ENCODE data around the gene AOPEP.

Gene AOPEP

GRCh38 chr9:94717761-94718160 lies 8.7 kb upstream of the AOPEP start:
- Histone ChIP-seq H3K27me3 (replicated peaks; ENCODE audit: control insufficient read depth, insufficient read depth, low read length) (no peaks in the 10 kb centered on the region; the same call in 1 of the 2 replicates), H3K4me3 (replicated peaks; ENCODE audit: low read depth, low read length) (no peak overlapping the region), H3K36me3 (ENCODE audit: control insufficient read depth, insufficient read depth, low read length) (no peaks in the 10 kb centered on the region)
- DNase-seq (ENCODE audit: extremely low read depth, insufficient read length) = no peak
- TF ChIP-seq CTCF (IDR thresholded peaks at IDR 0.05; ENCODE audit: insufficient read depth, low read length, poor library complexity, severe bottlenecking) = no peak

GRCh38 chr9:94718936-94719335 lies 7.6 kb upstream of the AOPEP start:
- Histone ChIP-seq H3K27me3 (replicated peaks; ENCODE audit: control insufficient read depth, insufficient read depth, low read length) (no peaks in the 10 kb centered on the region), H3K36me3 (ENCODE audit: control insufficient read depth, insufficient read depth, low read length) (no peaks in the 10 kb centered on the region), H3K4me3 (replicated peaks; ENCODE audit: low read depth, low read length) (no peak overlapping the region)
- no peak for DNase-seq (ENCODE audit: extremely low read depth, insufficient read length)
- no peak for TF ChIP-seq CTCF (IDR thresholded peaks at IDR 0.05; ENCODE audit: insufficient read depth, low read length, poor library complexity, severe bottlenecking)

DNA sequence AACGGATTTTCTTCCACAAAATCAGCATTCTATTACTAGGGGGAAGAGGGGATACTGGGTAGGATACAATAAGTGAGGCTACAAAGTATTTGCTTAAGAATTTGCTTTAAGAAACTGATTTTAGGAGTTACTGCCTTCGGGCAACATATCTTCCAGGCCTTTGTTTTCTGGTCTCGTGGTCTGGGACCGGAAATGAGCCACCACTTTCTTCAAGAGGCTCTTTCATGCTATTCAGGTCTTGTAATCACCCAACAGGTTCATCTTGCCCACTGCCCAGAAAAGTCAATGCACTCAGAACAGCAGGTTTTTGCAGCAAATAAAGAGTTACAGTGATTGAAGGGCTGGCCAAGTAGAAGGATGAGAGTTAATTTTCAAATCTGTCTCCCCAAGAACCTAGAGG lies 6.6 kb upstream of the AOPEP start:
- no peaks in the 10 kb centered on the region for H3K36me3 ChIP-seq (ENCODE audit: control insufficient read depth, insufficient read depth, low read length)
- no peaks in the 10 kb centered on the region for H3K27me3 ChIP-seq (replicated peaks; ENCODE audit: control insufficient read depth, insufficient read depth, low read length)
- H3K4me3 ChIP-seq (replicated peaks; ENCODE audit: low read depth, low read length) = no peak overlapping the region
- DNase-seq (ENCODE audit: extremely low read depth, insufficient read length) = no peak
- TF ChIP-seq CTCF (IDR thresholded peaks at IDR 0.05; ENCODE audit: insufficient read depth, low read length, poor library complexity, severe bottlenecking) = no peak

DNA sequence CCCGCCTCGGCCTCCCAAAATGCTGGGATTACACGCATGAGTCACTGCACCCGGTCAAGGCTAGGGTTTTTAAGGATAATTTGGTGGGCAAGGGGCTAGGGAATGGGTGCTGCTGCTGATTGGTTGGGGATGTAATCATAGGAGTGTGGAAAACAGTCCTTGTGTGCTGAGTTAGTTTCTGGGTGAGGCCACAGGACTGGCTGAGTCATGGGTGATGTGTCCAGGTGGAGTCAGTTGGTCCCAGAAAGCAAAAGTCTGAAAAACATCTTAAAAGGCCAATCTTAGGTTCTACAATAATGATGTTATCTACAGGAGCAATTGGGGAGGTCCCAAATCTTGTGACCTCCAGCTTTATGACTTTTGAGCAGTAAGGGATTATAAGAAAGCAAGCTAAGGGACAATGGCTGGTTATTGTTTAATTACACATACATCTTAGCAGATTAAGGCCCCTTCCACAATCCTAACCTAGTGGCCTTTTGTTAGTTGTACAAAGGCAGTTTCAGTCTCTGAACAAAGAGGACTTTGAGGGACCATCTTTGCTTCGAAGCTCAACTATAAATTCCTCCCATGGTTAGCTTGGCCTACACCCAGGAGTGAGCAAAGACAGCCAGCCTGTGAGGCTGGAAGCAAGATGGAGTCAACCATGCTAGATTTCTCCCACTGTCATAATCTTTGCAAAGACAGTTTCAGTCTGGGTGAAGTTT lies 5.5 kb upstream of the AOPEP start:
- H3K4me3 ChIP-seq (replicated peaks; ENCODE audit: low read depth, low read length) = no peak overlapping the region
- no peaks in the 10 kb centered on the region for H3K27me3 ChIP-seq (replicated peaks; ENCODE audit: control insufficient read depth, insufficient read depth, low read length)
- TF ChIP-seq CTCF (IDR thresholded peaks at IDR 0.05; ENCODE audit: insufficient read depth, low read length, poor library complexity, severe bottlenecking) = no peak
- no peak for DNase-seq (ENCODE audit: extremely low read depth, insufficient read length)
- no peaks in the 10 kb centered on the region for H3K36me3 ChIP-seq (ENCODE audit: control insufficient read depth, insufficient read depth, low read length)

DNA sequence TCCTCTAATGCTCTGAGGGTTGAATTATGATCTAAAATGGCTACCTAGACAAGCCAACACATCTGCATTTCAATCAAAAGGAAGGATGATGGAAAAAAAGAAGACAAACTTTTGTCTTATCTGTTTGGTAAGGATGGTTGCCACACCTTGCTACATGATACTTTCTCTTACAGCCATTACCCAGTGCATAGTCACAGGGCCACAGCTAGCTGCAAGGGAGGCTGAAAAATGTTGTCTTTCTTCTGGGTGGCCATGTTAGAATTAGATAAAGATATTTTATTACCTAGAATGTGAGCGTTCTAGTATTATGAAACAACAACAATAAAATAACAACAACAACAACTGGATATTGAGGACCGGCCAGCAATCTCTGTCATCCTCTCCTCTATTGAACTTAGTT lies 4.7 kb upstream of the AOPEP start:
- Histone ChIP-seq H3K36me3 (ENCODE audit: control insufficient read depth, insufficient read depth, low read length) (no peaks in the 10 kb centered on the region), H3K27me3 (replicated peaks; ENCODE audit: control insufficient read depth, insufficient read depth, low read length) (no peaks in the 10 kb centered on the region), H3K4me3 (replicated peaks; ENCODE audit: low read depth, low read length) (no peak overlapping the region)
- DNase-seq (ENCODE audit: extremely low read depth, insufficient read length) = no peak
- no peak for TF ChIP-seq CTCF (IDR thresholded peaks at IDR 0.05; ENCODE audit: insufficient read depth, low read length, poor library complexity, severe bottlenecking)

- Histone ChIP-seq H3K27me3 (replicated peaks; ENCODE audit: control insufficient read depth, insufficient read depth, low read length) (no peaks in the 10 kb centered on the region), H3K4me3 (replicated peaks; ENCODE audit: low read depth, low read length) (no peak overlapping the region), H3K36me3 (ENCODE audit: control insufficient read depth, insufficient read depth, low read length) (no peaks in the 10 kb centered on the region)
- DNase-seq (ENCODE audit: extremely low read depth, insufficient read length) = no peak
- TF ChIP-seq CTCF (IDR thresholded peaks at IDR 0.05; ENCODE audit: insufficient read depth, low read length, poor library complexity, severe bottlenecking) = no peak
Measured at GRCh38 chr9:94725293-94725692, 1.2 kb upstream of the AOPEP start.

Data from GM06990 (cell line).